T-helper 2 cell treated with Interferon-gamma antibody and Interleukin-4, amounts not matched to agents 100 ng/mL and 5 ng/mL, for 36 hours (primary cell): ENCODE results near the gene FKBP1A. TPM values are rescaled to one million over a fixed set of nuclear protein-coding genes. Genes with fewer than 3 reads are reported as not detected.

Experiments
- intact Hi-C: fragments of 100-400 bp; cut with micrococcal nuclease; formaldehyde crosslinking; loops from one replicate; pipeline ENCODE4 v1.15.1; 2023
- total RNA-seq: library from RNA; stranded (reverse); gene quantifications from 2 replicates; pipeline ENCODE4 v1.2.3, GENCODE V29; 2022

The FKBP1A gene
- total RNA-seq, 1 donor from 2014 or later: 292 TPM

DNA sequence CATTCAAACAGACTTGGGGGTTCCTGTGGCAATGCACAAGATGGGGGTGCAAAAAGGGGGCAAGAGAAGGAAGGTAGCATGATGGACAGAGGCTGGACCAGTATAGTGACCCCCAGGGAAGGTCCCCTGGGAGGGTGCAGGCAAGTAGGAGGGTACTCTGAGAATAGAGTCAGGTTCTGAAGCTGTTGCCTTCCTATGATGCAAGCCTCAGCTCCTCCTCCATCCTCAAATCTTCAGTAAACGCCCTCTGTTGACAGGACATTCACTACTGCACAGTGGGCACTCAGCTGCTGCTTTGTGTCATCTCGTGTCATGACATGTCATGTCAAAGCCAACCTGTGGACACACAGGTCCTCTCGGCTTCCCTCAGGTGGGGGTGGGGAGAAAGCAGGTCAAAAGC, 58.1 kb downstream of the FKBP1A start:
- intact Hi-C loops: no loop called here

DNA sequence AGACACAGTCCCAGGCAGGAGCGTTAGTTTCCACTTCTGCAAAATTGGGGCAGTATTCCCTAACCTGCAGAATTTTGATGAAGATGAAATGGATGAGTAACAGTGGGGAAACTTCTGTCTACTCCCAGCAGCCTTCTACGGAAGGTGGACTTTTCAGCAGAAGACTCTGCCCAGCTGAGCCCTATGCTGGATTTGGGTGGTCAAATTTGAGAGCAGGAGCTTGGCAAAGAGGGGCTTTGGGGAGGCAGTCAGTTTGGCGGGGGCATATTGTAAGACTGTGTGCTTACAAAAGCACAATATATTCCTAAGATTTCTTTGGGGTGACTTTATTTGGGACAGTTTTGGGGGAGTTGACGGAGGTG, 58.5 kb downstream of the FKBP1A start:
- intact Hi-C loops: no loop called here

- intact Hi-C loops: no loop called here
Measured at GRCh38 chr20:1333462-1334369, 59.1 kb downstream of the FKBP1A start.

- intact Hi-C loops: no loop called here
Measured at GRCh38 chr20:1332749-1333300, 60.0 kb downstream of the FKBP1A start.

- intact Hi-C loops: no loop called here
Measured at GRCh38 chr20:1331801-1332453, 60.9 kb downstream of the FKBP1A start.

GRCh38 chr20:1331101-1331500, 61.8 kb downstream of the FKBP1A start:
- intact Hi-C loops: no loop called here

DNA sequence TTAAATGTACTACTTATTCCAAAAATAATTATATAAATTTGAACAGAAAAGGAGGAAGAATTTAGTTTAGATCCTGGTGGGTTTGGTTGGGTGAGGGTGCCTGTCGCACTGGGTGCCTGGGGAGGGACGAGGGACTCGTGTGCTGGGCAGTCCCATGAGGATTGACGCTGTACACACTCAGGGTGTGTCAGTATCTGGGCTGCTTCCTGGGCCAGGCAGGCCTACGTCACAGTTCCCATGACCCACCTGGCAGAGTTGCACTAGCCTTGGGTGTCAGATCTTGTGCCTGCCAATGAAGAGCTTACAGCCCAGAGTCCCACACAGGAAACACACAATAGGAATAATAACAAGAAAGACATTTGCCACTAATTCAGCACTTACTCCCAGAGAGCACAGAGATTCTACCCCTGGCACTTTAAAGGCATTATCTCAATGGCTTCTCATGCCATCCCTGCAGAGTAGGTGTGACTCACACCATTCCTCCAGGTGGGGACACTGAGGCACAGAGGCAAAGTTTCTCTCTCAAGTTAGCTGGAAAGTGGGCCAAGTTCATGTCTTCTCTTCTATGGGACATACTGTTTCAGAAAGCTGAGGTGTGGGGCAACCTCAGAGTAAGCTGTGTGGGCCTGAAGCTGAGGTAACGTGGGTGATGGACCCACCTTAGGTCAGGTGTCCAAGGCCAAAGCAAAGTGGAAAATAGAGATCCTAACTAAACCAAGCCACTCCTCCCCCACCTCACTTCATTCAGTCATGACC, 62.6 kb downstream of the FKBP1A start:
- intact Hi-C loops: no loop called here

DNA sequence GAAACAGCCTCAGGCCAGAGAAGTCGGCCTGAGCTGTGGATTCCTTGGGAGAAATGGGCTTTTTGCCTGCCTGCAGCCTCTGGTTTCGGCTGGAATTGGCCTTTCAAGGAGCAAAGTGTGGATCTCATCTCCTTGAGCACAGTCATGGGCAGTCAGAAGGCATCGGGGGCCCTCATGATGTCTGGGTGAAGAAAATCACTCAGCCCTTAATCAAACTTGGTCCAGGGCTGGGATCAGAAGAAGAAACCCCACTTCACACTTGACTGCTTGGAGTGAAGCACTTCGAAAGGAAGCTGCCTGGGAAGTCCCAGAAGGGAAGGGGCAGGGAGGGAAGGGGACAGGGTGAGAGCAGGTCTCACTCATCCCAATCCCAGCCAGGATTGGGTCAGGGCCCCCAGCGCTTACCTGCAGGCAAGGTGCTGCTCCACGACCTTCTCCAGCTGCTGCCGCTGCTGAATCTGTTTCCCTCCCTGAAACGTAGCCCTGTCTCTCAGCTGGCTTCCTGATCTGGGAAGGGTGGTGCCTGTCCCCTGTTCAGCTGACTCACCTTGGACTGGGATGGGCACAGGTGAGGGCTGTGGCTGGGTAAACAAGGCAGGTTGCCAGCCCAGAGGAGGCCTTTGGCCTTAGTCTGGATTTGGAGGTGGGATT, 64.0 kb downstream of the FKBP1A start, which contains the start of gene SDCBP2:
Gene SDCBP2 (minus strand): TSS at position 460 of the 651 bp plus-strand sequence. CDS start 8,723 bp downstream, outside the sequence.
- intact Hi-C loops: no loop called here

DNA sequence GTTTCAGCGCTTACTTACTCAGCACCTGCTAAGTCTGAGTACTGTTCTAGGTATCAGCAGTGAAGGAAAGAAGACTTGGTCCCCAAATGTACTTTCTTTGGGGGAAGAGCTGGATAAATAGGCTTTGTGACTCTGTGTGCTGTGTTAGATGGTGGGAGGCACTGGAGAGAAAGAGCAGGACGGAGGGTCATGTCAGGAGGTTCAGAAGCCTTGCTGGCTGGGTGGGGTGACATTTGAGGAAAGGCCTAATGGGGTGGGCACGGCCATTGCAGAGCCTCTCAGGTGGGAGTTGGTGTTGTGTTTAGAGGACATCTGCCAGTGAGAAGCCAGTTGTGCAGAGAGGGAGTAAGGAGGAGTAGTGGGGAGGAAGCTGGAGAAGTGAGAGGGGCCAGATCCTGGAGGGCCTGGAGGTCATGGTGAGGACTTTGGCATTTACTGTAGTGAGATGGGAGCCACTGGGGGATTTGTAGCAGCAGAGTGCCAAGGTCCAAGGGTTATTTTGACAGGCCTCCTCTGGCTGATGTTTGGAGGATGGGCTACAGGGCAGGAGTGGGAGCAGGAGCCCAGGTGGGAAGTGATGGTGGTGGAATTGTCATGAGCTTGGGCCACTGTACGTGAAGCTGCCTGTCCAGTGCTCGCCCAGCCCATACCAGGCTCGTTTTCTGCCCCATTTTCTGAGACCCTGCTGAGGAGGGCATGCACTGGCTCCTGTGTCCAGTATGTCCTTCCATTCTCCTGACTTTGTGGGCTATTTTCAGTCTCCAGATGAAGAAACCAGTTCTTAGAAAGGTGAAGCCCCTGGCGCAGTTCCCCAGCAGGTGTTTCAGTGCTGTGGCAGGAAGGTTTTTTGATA, 64.8 kb downstream of the FKBP1A start:
- intact Hi-C loops: no loop called here

DNA sequence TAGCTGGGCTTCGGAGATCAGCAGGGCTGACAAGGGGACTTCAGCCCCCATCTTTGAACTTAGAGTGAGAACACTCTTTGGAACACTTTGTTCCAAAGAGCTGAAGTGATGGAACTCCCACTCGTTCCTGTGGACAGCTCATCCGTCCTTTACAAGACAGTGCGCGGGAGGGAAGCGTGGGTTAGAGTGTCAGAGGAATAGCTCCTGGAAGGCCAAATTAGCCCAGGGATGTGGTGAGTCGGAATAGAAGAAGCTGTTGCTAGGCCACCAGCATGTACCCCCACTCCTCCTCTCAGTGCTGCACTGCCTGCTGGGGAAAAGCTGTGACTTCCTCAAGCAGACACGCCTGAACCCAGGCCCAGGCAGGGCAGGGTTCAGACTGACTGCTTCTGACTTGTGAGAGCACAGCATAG, 65.6 kb downstream of the FKBP1A start:
- intact Hi-C loops: no loop called here

GRCh38 chr20:1326031-1326930, 66.6 kb downstream of the FKBP1A start:
- intact Hi-C loops: no loop called here

DNA sequence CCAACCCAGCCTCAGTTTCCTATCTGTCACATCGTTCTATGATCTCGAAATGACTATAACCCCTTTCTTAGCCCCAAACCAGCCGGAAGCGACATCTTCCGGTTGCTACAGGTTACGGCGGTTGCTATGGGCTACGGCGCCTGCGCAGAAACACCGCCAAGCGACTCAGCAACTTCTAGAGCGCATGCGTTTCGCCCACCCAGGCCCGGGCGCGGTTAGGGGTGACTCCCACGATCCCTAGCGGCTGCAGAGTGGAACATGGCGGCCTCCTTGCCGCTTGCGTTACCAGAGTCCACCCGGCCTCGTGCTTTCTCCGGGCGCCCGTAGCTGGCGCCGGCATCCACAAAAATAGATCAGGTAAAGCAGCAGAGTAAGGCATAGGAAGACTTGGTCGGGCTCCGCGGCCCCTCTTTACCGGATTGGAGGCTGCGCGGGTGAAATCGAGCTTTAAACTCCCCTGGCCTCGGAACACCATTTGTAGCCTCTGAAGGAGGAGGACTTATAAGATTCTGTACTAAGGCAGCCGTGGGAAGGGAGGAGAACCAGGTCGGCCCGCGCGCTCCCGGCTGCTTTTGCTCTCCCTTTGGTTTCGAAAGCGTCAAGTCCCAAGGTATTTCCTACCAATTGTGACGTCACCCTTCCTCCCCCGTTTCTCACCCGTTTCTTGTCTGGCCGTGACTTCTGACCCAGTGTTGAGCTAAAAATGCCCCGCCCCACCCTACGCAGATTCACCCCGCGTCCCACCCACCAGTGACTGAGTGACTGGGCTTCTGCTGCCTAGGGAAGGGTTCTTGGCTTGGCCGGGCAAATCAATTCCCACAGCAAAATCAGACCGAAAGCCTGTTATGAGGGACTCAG, 67.5 kb downstream of the FKBP1A start:
- intact Hi-C loops: loop anchor here (1.0 to 2.0 kb wide), 8 partner anchors 12 to 207 kb away; partner anchors contain the start of genes FKBP1A, NSFL1C, PSMF1 and SNPH

DNA sequence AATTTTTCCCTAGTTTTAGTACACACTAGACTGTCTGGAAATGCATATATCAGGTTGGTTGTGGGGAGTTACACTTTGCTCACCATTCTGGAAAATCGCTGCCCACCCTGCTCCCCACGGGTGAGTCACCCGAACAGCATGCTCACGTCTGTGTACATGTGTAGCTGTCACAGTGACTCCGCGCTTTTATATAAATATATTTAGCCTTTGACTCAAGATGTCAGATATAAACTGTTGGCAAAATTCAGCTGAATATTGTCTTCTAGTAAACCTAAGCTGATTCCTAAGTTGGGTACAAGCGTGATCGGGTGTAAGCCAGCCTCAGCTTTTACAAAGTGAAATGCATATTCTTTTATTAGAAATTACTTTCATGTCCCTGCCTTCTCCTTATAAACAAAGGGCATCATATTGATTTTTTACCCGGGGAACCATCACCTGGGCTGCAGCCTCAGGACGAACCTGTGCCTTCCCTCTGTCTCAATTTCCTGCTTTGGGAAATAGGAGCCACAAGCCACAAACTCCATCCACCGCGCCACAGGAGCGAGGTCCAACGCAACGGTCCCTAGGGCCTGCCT, 68.2 kb downstream of the FKBP1A start:
- intact Hi-C loops: loop anchor here (1.0 to 2.0 kb wide), 8 partner anchors 11 to 206 kb away; partner anchors contain the start of genes FKBP1A, NSFL1C, PSMF1 and SNPH

DNA sequence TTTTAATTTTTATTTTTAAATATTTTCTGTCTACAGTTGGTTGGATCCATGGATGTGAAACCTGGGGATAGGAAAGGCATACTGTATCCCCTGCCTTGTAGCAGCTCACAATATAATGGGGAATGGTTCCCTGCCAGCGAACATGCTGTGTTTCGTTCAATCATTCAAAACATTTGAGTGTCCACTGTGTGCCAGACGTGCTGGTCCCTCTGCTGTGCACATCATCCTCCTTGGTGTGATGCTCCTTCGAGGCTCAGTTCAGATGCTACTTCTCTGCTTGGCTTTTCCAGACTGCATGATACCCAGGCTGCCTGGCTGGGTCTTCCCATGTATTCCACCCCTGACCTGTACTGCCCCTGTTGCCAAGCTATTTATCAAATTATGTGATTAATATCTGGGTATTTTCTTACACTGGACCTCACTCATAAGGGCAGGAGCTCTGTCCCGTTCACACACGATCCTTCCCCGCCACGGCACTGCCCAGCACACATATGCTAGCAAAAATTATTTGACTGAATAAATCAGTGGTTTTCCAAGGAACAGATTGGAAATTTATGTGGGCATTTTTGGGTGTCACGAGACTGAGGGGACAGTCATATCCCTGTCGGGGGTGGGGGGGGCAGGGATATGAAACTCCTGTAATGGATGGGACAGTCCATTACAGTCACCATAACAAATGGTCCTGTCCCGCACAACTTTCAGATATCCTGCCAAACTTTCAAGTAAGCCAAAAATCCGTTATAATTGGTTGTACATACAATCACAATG, 68.8 kb downstream of the FKBP1A start:
- intact Hi-C loops: loop anchor here (2.0 kb wide), 1 partner anchor 41 kb away; no protein-coding TSS in a partner anchor

- intact Hi-C loops: no loop called here
Measured at GRCh38 chr20:1323256-1323655, 69.6 kb downstream of the FKBP1A start.

DNA sequence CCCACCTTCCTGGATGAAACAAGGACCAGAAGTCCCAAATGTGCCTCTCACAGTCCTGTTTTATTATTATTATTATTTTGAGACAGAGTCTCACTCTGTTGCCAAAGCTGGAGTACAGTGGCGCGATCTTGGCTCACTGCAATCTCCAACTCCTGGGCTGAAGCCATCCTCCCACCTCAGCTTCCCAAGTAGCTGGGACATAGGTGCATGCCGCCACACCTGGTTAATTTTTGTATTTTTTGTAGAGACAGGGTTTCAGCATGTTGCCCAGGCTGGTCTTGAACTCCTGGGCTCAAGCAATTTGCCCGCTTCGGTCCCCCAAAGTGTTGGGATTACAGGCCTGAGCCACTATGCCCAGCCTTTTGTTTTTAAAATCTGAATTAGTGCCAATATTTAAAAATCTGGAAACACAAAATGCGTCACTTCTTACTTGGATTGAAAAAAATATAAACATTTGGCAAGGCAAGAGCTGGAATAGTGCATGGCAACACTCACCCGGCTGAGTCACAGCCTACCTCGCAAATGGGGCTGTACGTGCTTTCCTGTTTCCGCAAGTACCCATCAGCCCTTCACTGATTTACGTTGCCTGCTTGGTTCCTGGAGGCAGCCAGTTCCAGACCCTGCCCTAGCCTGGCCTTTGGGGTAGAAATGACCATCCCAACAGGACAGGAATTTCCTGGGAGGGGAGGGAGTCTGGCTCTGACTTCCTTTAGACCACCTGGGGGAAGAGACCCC, 70.2 kb downstream of the FKBP1A start:
- intact Hi-C loops: no loop called here
